IMR-90 (cell line): Measurements from ENCODE around the gene SRGAP3. TPM values are rescaled to one million over a fixed set of nuclear protein-coding genes. Genes with fewer than 3 reads are reported as not detected.

Source experiments
- ATAC-seq: fragments of 200-7000 bp; cut with Tn5 transposase; 2 replicates; pipeline ENCODE4 v1.9.1; 2020; ENCODE audit warnings: low read depth, mild to moderate bottlenecking, moderate library complexity
- BruUV-seq: library from RNA; stranded (reverse); fragments of 400-500 nt; replicated peaks from 2 replicates; lab custom pipeline; 2021; lab: Mats Ljungman, UMichigan
- CTCF ChIA-PET: fragments of 300-600 bp; formaldehyde crosslinking; extraction: SDS; loops from one replicate; lab custom pipeline; 2021; ENCODE audit warnings: antibody characterized with exemption; lab: Yijun Ruan, JAX
- POLR2A ChIA-PET: fragments of 300-600 bp; sonication (Branson Sonifier 250); formaldehyde crosslinking; loops from one replicate; lab custom pipeline; 2022; ENCODE audit warnings: antibody characterized with exemption; ENCODE audit not compliant: unreplicated experiment; lab: Charles Lee
- DNase-seq: peaks from one replicate; pipeline ENCODE4 v3.0.0; 2013
- H2AFZ ChIP-seq: replicated peaks from 2 replicates; pipeline ENCODE3; 2013; ENCODE audit warnings: low read length, mild to moderate bottlenecking; ENCODE audit not compliant: poor library complexity
- H2AK5ac ChIP-seq: 2 replicates; pipeline ENCODE4 v1.6.1; 2013; ENCODE audit warnings: low read depth, low read length, inconsistent platforms
- H2AK9ac ChIP-seq: replicated peaks from 2 replicates; pipeline ENCODE3; 2013; ENCODE audit warnings: mild to moderate bottlenecking, low read depth, low read length, moderate library complexity; ENCODE audit not compliant: poor library complexity
- H2BK120ac ChIP-seq: 2 replicates; pipeline ENCODE4 v1.6.1; 2013; ENCODE audit warnings: low read depth, low read length, inconsistent platforms
- H2BK15ac ChIP-seq: 3 replicates; pipeline ENCODE4 v1.6.1; 2013; ENCODE audit warnings: low read depth, low read length, inconsistent platforms
- H2BK20ac ChIP-seq: 2 replicates; pipeline ENCODE4 v1.6.1; 2013; ENCODE audit warnings: low read depth, mild to moderate bottlenecking, inconsistent platforms, low read length, moderate library complexity
- H2BK5ac ChIP-seq: 2 replicates; pipeline ENCODE4 v1.6.1; 2013; ENCODE audit warnings: mild to moderate bottlenecking, low read depth, low read length, inconsistent platforms; ENCODE audit not compliant: poor library complexity, severe bottlenecking
- H3K14ac ChIP-seq: replicated peaks from 2 replicates; pipeline ENCODE4 v1.6.1; 2013; ENCODE audit warnings: low read depth, low read length, inconsistent platforms
- H3K18ac ChIP-seq: 2 replicates; pipeline ENCODE4 v1.6.1; 2013; ENCODE audit warnings: low read depth, low read length, control low read depth
- H3K23ac ChIP-seq: 2 replicates; pipeline ENCODE4 v1.6.1; 2013; ENCODE audit warnings: low read depth, low read length, inconsistent platforms
- H3K27ac ChIP-seq: 2 replicates; pipeline ENCODE4 v1.5.1; 2013; ENCODE audit warnings: mild to moderate bottlenecking, control low read depth, low read length; ENCODE audit not compliant: insufficient read depth
- H3K27me3 ChIP-seq: 2 replicates; pipeline ENCODE4 v1.6.1; 2013; ENCODE audit warnings: low read length; ENCODE audit not compliant: control insufficient read depth, insufficient read depth
- H3K36me3 ChIP-seq: 2 replicates; pipeline ENCODE4 v1.6.1; 2013; ENCODE audit warnings: low read length, mixed read lengths; ENCODE audit not compliant: control insufficient read depth, insufficient read depth
- H3K4ac ChIP-seq: 2 replicates; pipeline ENCODE4 v1.6.1; 2013; ENCODE audit warnings: low read depth, low read length, inconsistent platforms
- H3K4me1 ChIP-seq: 2 replicates; pipeline ENCODE4 v1.6.1; 2013; ENCODE audit warnings: low read length, mixed read lengths; ENCODE audit not compliant: control insufficient read depth, insufficient read depth
- H3K4me2 ChIP-seq: 2 replicates; pipeline ENCODE4 v1.6.1; 2013; ENCODE audit warnings: low read depth, mild to moderate bottlenecking, control low read depth, low read length, moderate library complexity
- H3K4me3 ChIP-seq: 2 replicates; pipeline ENCODE4 v1.5.1; 2013; ENCODE audit warnings: low read depth, mild to moderate bottlenecking, control low read depth, low read length, moderate library complexity; ENCODE audit not compliant: insufficient read depth
- H3K56ac ChIP-seq: 2 replicates; pipeline ENCODE4 v1.6.1; 2013; ENCODE audit warnings: low read length, inconsistent platforms; ENCODE audit not compliant: insufficient read depth; ENCODE audit errors: extremely low read depth
- H3K79me1 ChIP-seq, 2 experiments: 2 replicates each; pipeline ENCODE4 v1.6.1; 2013; ENCODE audit warnings: low read length in 2 of 2, inconsistent platforms in 1 of 2, low read depth in 1 of 2
- H3K9ac ChIP-seq: 2 replicates; pipeline ENCODE4 v1.6.1; 2013; ENCODE audit warnings: low read depth, low read length, control low read depth
- H3K9me1 ChIP-seq: 2 replicates; pipeline ENCODE4 v1.6.1; 2013; ENCODE audit warnings: low read length, inconsistent platforms; ENCODE audit not compliant: insufficient read depth
- H3K9me3 ChIP-seq: 2 replicates; pipeline ENCODE4 v1.6.1; 2013; ENCODE audit warnings: low read length; ENCODE audit not compliant: control insufficient read depth, insufficient read depth
- H4K20me1 ChIP-seq: 2 replicates; pipeline ENCODE4 v1.6.1; 2013; ENCODE audit warnings: low read length, inconsistent platforms; ENCODE audit not compliant: insufficient read depth
- H4K5ac ChIP-seq: 2 replicates; pipeline ENCODE4 v1.6.1; 2013; ENCODE audit warnings: mild to moderate bottlenecking, low read depth, low read length, control low read depth
- H4K8ac ChIP-seq, 2 experiments: 2 replicates each; pipeline ENCODE4 v1.6.1; 2013; ENCODE audit warnings: low read depth in 2 of 2, low read length in 2 of 2, control low read depth in 1 of 2, inconsistent platforms in 1 of 2
- H4K91ac ChIP-seq: 2 replicates; pipeline ENCODE4 v1.6.1; 2013; ENCODE audit warnings: low read depth, low read length, inconsistent platforms; ENCODE audit not compliant: insufficient read depth
- CEBPB ChIP-seq: IDR thresholded peaks from 2 replicates; pipeline ENCODE4 v1.6.1; 2012; ENCODE audit warnings: low read depth, low read length, improper control_type of control experiment
- MAZ ChIP-seq: IDR thresholded peaks from 2 replicates; pipeline ENCODE4 v1.6.1; 2012; ENCODE audit warnings: low read depth, mild to moderate bottlenecking, low read length, improper control_type of control experiment, moderate library complexity, borderline replicate concordance
- MXI1 ChIP-seq: IDR thresholded peaks from 2 replicates; pipeline ENCODE4 v1.6.1; 2012; ENCODE audit warnings: low read depth, mild to moderate bottlenecking, low read length, moderate library complexity, borderline replicate concordance
- NFE2L2 ChIP-seq: fragments of 150-350 bp; IDR thresholded peaks from 2 replicates; pipeline ENCODE4 v1.6.1; 2016; ENCODE audit warnings: low read depth, mild to moderate bottlenecking, low read length
- POLR2A ChIP-seq: IDR thresholded peaks from 2 replicates; pipeline ENCODE4 v1.6.1; 2012; ENCODE audit warnings: mild to moderate bottlenecking, low read depth, low read length
- RCOR1 ChIP-seq: IDR thresholded peaks from 2 replicates; pipeline ENCODE4 v1.6.1; 2012; ENCODE audit warnings: mild to moderate bottlenecking, low read length, improper control_type of control experiment; ENCODE audit not compliant: insufficient replicate concordance
- RFX5 ChIP-seq: IDR thresholded peaks from 2 replicates; pipeline ENCODE4 v1.8.0; 2012; ENCODE audit warnings: low read depth, mild to moderate bottlenecking, low read length, moderate library complexity
- SMC3 ChIP-seq: fragments of 150-350 bp; IDR thresholded peaks from 2 replicates; pipeline ENCODE4 v1.6.1; 2016; ENCODE audit warnings: low read depth, mild to moderate bottlenecking, antibody characterized with exemption, low read length, moderate library complexity
- WGBS, 2 experiments: methylation state at CpG; one replicate each; pipeline versions ENCODE4 v1.1.5 to v1.1.7; 2013; ENCODE audit warnings: missing lambda C conversion rate in 2 of 2; ENCODE audit not compliant: insufficient read length in 1 of 2; ENCODE audit errors: extremely low coverage in 2 of 2; 5-methylcytosine and 5-hydroxymethylcytosine counted together
- dilution Hi-C: fragments of 300-500 bp; cut with HindIII; formaldehyde crosslinking; loops from one replicate; pipeline ENCODE4 v1.14.3; 2018; ENCODE audit warnings: low sequenced_read_pairs; ENCODE audit not compliant: unreplicated experiment
- in situ Hi-C: fragments of 300-500 bp; cut with MboI; formaldehyde crosslinking; loops from 3 replicates; pipeline ENCODE4 v1.14.3; 2019; ENCODE audit warnings: low sequenced_read_pairs, inconsistent platforms, mixed read lengths
- intact Hi-C: fragments of 100-400 bp; cut with micrococcal nuclease; formaldehyde crosslinking; loops from 2 replicates; pipeline ENCODE4 v1.10.0; 2022
- polyA plus RNA-seq, 3 experiments: library from polyadenylated mRNA; depleted of rRNA; stranded (reverse); fragments of >200 nt; gene quantifications; 2 replicates each; pipeline ENCODE4 v1.2.3, GENCODE V29; 2012; ENCODE audit warnings: low replicate concordance in 1 of 3
- total RNA-seq: library from RNA; depleted of rRNA; stranded (reverse); fragments of >200 nt; gene quantifications from 2 replicates; pipeline ENCODE4 v1.2.3, GENCODE V29; 2012
- TF ChIP-seq, protein P1 (sequence below): fragments of 150-350 bp; IDR thresholded peaks from 2 replicates; pipeline ENCODE4 v1.6.1; 2017; ENCODE audit warnings: mild to moderate bottlenecking, antibody characterized with exemption, low read length, low read depth

The SRGAP3 gene
- total and polyA plus RNA-seq, 2 of the 4 experiments (the other 2 are of a cell fraction), result 0.68 to 1.4 TPM

DNA sequence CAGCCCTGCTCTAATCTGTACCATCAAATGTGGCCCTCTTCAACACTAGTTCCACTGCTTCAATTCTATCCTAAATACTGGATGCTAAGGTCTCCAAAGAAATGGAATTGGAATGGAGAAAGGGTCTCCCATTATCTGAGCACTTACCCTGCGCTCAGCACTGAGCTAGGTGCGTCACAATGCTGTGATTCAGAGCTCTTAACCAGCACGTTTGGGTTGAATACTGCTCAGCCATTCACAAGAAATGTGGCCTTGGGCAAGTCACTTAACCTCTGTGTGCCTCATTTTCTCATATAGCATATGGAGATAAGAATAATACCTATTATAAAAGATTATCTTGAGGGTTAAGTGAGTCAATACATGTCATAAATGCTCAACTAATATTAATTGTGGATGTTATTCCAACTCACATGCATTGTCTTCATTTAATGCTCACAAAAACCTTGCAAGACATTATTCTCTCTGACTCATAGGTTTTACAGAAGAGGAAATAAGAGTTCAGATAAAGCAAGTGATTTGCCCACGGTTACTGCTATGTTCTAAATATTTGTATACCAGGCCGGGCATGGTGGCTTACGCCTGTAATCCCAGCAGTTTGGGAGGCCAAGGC is 27.4 kb upstream of the SRGAP3 start:
- no peak for TF ChIP-seq SMC3
- TF ChIP-seq MAZ, result no peak
- no peak for TF ChIP-seq CEBPB
- no peak for TF ChIP-seq POLR2A
- no peak for TF ChIP-seq MXI1
- no peak for TF ChIP-seq RFX5
- TF ChIP-seq, protein P1, sequence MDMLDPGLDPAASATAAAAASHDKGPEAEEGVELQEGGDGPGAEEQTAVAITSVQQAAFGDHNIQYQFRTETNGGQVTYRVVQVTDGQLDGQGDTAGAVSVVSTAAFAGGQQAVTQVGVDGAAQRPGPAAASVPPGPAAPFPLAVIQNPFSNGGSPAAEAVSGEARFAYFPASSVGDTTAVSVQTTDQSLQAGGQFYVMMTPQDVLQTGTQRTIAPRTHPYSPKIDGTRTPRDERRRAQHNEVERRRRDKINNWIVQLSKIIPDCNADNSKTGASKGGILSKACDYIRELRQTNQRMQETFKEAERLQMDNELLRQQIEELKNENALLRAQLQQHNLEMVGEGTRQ, result no peak
- TF ChIP-seq NFE2L2, result no peak
- TF ChIP-seq RCOR1, result no peak
- Histone ChIP-seq H2BK15ac (no peak overlapping the region), H2AK9ac (no peak overlapping the region), H3K4me2 (no peak overlapping the region), H3K14ac (no peak overlapping the region), H2AK5ac (no peak overlapping the region), H2BK20ac (no peak overlapping the region), H4K5ac (no peak overlapping the region), H4K91ac (no peak overlapping the region), H3K9me3 (no peaks in the 10 kb centered on the region), H4K8ac (no peak overlapping the region), H3K4me3 (no peak overlapping the region), H3K36me3 (no peaks in the 10 kb centered on the region), H4K20me1 (no peaks in the 10 kb centered on the region), H3K4me1 (no peaks in the 10 kb centered on the region), H3K9ac (no peak overlapping the region), H3K56ac (no peak overlapping the region), H3K27ac (no peak overlapping the region), H2BK120ac (no peak overlapping the region), H3K27me3 (no peaks in the 10 kb centered on the region), H3K4ac (no peak overlapping the region), H2BK5ac (no peak overlapping the region), H3K9me1 (no peaks in the 10 kb centered on the region; the same call in 1 of the 2 replicates), H3K23ac (no peak overlapping the region), H3K18ac (no peak overlapping the region), H3K79me1 (no peaks in the 10 kb centered on the region), H2AFZ (no peak overlapping the region)
- dilution Hi-C loops (no loop called here), in situ Hi-C loops (no loop called here), intact Hi-C loops (no loop called here)
- 83% methylated on average over 2 of the region's 6 CpGs; no CpG with 5 or more reads in 1 of the 2 experiments for WGBS, 2 experiments
- no TSS peak for BruUV-seq
- ATAC-seq (no peak), DNase-seq (no peak)
- ChIA-PET CTCF (no interaction called here), POLR2A (no interaction called here)
